ENCODE measurements around the gene KMO.
A peak's percentile ranks its signal among the peaks of the same experiment; 100 is the strongest.

The KMO gene

DNA sequence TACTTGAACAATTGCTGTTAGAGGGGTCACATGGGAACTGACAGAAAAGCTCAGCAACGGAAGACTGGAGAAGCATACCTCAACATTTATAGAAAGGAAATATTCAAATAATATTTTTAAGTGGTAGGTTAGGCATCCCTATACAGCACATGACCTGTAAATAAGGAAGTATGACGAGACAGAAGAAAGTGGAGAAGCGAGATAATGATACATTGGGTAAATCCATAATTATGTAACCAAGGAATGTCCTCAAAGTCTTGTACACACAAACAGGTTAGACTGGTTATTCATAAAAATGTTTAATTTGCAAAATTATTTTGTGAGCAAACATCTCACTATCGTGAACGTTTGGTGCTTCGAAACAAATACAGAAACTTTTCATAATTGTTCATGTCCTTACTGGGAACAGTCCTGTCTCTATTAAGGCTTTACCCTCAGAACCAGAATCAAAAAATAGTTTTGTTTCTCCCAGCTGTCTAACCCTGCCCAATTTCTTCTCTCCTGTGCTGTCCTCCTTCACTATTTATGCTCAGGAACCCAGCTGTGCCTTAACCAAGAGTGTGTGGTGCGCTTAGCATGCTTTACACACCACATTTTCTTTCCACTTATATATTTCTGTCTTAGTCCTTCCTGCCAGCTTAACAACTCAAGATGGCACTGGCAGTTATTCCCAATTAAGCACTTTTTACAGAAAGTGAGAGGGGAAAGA lies 10.2 kb downstream of the KMO start:
- no peak for DNase-seq

DNA sequence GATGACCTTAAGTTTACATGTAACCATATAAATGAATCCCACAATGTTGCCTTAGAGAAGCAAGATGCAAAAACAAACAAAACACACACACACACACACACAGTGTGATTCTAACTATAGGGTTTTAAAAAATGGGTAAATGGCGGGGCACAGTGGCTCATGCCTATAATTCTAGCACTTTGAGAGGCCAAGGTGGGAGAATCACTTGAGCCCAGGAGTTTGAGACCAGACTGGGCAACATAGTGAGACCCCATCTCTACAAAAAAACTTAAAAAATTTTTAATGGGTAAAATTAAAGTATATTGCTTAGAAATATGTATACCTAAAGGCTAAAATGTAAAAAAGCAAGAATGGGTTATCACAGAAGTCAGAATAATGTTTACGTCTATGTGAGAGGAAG lies 15.8 kb downstream of the KMO start:
- no peak for DNase-seq

DNA sequence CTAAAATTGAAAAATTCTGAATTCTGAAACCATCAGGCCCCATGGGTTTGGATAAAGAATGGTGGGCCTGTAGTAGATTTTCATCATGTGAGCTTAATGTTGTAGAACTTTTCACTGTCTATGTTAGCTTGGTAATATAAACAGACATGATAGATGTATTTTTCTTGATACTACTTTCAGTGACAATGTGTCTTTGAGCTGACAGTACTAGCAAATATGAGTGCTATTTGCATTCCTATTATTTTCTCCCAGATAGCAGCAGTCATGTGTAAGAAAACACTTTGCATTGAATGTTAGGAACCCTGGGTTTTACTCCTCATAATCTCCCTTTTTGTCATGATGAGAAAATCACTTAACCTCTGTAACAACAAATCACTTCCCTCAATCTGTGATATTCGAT lies 18.1 kb downstream of the KMO start:
- DNase-seq = no peak

DNA sequence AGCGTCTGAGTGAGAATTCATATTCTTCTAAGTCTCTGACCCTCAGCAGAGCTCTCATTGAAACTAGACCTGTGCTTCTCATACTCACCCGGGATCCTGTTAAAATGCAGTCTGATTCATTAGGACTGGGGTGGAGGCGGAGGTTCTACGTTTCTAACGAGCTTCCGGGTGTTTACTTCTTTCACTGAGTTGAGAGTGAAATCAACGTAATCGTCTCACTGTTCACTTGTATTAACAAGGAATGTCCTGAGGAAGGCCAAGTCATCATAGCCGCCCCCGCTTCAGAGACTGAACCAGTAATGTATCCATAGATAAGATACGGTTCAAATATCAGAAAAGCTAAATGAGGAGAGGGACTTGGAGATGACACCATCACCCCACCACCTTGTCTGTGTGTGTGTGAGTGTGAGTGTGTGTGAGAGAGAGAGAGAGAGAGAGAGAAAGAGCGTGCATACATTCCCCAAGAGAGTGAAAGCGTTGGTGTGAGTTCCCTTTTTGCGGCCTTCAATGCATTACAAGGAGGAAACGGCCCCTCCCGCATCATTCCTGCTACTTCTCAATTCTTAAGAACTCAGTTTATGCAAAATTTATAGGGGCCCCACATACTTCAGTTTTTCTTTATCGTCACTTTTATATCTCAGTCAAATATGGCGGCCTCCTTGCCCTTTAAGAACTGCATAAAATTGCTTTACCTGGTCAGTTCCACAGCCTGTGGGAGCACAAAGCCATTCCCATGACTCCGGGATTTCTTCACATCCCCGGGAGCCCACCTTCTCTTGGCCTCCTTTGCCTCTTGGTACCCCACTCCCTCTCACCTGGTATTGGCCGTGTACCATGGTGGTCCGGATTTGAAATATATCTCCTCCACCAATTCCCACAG lies 19.8 kb downstream of the KMO start:
- DNase-seq = no peak

DNA sequence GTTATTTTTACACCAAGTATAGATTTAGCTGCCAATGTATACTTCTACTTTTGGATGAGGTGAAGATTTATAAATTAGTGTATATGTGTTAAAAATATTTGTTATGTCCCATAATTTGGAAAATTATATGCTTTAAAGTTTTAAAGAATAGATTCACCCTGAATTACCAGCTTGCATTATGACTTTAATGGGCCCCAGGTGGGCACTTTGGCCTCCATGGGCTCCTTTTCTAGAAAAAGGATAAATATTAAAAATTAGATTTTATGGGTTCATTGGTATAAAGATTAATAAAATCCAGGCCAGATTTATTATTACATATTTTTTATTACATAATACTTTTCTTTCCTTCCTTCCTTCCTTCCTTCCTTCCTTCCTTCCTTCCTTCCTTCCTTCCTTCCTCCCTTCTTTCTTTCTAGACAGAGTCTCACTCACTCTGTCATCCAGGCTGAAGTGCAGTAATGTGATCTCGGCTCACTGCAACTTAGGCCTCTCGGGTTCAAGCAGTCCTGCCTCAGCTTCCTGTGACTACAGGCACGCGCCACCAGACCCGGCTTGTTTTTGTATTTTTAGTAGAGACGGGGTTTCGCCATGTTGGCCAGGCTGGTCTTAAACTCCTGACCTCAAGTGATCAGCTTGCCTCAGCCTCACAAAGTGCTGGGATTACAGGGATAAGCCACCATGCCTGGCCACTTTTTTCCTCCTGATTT lies 21.9 kb downstream of the KMO start:
- DNase-seq = no peak

DNA sequence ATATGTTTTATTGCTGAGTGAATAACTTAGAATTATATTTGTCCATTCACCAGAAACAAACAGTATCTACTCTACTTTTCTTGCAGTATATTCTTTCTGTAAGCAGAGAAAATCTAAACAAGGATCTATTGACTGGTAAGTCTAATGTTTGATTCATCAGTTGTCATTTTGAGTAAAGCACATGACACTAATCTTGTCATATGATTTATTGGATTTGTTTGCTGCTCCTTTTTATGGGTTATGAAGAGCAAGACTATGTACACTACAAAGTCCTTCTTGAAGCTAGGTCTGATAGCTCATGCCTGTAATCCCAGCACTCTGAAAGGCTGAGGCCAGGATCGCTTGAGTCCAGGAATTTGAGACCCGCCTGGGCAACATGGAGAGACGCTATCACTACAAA lies 23.3 kb downstream of the KMO start:
- no peak for DNase-seq

DNA sequence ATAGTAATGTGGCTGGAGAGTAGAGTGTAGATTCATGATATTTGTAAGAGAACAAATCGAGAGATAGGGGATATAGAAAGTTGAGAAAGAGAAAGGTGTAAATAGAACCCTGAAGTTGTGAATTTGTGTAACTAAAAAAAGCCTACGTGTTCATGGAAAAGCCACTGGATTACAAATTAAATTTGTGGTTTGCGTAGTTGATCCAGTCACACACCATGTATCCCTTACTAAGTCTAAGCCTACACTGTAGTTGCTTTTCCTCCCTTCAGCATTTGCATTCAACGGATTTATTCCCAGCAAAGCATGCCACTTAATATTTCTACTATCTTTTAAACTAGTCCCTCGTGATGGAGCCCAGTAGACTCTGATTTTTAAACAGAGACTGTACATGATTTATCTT lies 24.9 kb downstream of the KMO start:
- DNase-seq = no peak

DNA sequence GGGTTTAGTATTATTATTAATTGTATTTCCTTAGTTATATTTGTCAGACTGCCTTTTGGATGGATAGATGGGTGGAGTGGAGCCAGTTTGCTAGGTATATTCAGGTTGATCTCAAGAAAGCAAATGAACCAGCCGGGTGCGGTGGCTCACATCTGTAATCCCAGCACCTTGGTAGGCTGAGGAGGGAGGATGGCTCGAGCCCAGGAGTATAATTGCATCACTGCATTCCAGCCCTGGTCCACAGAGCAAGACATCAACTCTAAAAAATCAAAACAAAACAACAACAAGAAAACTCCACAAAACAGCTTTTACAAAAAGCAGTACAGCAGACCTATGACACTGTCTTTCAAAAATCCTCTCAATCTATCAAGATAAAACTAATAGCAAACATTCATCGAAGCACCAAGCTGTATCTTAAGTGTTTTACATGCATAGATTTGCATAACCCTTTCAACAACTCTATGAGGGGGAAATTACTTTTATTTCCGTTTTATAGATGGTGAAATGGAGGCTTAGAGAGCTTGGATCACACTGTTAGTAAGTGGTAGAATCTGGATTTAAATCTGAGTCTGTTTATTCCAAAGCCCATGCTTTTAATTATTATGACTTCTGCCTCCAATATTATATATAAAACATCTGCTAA lies 25.5 kb downstream of the KMO start:
- no peak for DNase-seq

DNA sequence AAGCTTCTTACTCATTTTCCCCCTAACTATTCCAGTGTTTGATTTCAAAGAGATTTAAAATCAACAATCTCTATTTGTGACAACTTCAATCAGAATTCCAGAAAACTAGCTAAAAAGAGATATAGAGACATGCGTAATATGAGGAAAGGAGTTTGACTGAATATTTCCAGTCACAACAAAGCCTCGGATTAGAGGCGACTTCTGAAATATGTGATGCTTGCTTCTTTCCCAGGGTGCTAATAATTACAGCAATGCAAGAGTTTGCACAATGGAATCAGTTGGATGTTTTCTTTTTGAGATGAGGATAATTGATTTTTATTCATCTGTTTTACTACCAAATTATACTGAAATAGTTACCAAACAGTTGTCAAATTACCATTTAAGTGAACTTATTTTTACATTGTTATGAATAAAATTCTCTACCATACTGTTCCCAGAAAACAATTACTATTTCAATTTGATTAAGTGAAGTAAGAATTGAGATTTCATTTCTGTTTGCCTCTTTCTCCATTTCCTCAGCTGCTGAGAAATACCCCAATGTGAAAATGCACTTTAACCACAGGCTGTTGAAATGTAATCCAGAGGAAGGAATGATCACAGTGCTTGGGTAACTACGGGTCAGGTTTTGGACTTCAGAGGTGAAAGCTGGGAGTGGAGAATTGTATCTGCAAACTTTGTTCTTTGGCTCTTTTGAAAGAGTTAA lies 28.1 kb downstream of the KMO start:
- DNase-seq = no peak

GRCh38 chr1:241560849-241561187 lies 28.6 kb downstream of the KMO start:
- no peak for DNase-seq

GRCh38 chr1:241569848-241570247 lies 37.7 kb downstream of the KMO start:
- no peak for DNase-seq

DNA sequence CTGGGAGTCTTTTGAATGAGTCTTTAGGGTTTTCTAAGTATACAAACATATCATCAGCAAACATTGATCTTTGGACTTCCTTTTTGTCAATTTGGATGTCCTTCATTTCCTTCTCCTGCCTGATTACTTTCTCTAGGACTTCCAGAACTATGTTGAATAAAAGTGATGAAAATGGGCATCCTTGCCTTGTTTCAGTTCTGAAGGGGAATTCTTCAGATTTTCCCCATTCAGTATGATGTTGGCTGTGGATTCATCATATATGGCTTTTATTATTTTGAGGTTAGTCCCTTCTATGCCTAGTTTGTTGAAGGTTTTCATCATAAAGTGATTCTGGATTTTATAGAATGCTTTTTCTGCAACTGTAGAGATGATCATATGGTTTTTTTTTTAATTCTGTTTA lies 42.0 kb downstream of the KMO start:
- DNase-seq = no peak

DNA sequence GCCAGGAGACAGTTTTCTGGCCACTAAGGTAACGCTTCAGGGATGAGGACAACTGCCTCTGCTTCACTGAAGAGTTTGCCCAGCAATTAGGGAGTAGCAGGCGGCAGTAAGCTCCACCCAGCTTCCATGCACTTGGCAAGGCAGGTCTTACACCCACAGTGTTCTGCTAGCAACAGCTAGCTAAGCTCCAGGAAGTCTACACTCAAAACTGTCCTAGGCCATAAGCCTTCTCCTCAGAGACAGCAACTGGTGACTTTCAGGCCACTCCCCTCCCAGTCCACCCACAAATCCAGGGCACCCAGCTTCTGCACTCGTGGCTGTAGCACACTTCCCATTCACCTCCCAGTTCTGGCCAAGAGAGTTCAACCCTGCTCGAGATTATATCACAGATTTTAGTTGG lies 47.3 kb downstream of the KMO start:
- peak; percentile 11 for DNase-seq

DNA sequence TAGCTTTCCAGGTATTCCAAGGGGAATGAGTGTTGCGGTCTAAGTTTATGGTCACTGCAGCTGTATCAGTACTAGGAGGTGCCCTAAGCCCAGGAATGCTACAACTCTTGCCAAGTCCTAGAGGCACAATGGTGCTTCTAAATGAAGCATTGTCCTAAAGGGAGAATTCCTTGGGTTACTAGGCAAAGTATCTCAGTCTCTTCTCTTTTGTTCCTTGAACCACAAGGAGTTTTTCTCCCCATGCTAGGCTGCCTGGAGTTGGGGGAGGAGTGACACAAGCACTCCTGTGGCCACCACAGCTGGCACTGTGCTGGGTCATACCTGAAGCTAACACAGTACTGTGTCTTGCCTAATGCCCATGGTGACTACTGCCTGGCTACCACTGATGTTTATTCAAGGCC lies 50.7 kb downstream of the KMO start:
- no peak for DNase-seq

GRCh38 chr1:241586905-241587512 lies 54.8 kb downstream of the KMO start:
- no peak for DNase-seq

DNA sequence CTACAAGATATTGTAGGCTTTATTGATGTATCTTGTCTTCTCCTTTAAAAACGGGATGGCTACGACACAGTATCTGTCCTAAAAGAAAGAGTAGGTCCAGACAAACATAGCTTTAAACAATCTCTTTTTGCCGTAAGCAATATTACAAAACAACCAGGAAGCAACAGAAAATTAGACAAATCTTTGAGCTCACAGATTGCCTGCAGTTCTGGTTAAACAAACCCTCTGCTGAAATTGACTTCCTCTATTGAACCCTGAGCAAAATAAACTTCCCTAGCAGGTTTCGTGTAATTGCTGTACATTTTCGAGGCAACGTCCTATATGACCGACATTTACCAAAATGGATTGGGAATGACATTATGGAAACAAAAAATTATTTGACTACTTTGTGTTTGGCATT lies 57.3 kb downstream of the KMO start:
- DNase-seq = no peak

DNA sequence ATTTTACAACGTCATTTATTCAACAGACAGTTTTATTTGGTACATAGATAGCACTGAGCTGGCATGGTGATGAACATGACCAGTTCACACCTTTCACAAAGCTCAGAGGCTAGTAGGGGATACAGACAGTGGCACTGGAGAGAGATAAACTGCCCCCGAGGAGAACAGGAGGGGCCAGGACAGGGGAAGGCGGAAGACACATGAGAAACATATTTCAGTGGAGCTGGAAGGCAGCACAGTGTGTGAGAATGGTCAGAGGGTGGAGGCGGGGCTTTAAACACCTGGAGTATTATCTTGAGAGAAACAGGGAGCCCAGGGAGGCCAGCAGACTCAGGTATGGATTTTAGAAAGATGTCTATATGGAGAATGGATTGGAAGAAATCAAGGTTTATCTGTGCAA lies 58.5 kb downstream of the KMO start:
- DNase-seq = no peak

GRCh38 chr1:241591317-241591716 lies 59.1 kb downstream of the KMO start:
- no peak for DNase-seq

DNA sequence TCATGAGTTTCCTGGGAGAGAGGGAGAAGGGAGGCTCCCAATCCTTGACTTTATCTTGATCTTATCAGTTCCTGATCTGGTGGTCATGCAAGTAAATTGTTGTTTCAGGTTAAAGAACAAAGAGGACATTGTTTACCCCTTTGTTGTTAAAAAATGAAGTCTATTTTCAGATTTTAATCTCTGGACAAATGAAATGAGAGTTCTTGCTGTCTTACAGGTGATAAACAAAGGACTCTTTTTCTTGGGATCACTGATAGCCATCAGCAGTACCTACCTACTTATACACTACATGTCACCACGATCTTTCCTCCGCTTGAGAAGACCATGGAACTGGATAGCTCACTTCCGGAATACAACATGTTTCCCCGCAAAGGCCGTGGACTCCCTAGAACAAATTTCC lies 59.6 kb downstream of the KMO start:
- no peak for DNase-seq

DNA sequence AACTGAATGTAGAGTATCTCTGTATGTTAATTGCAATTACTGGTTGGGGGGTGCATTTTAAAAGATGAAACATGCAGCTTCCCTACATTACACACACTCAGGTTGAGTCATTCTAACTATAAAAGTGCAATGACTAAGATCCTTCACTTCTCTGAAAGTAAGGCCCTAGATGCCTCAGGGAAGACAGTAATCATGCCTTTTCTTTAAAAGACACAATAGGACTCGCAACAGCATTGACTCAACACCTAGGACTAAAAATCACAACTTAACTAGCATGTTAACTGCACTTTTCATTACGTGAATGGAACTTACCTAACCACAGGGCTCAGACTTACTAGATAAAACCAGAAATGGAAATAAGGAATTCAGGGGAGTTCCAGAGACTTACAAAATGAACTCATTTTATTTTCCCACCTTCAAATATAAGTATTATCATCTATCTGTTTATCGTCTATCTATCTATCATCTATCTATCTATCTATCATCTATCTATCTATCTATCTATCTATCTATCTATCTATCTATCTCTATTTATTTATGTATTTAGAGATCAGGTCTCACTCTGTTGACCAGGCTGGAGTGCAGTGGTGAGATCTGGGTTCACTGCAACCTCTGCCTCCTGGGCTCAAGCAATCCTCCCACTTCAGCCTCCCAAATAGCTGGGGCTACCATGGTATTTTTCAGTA lies 60.2 kb downstream of the KMO start:
- DNase-seq = no peak

GRCh38 chr1:241593186-241593585 lies 61.0 kb downstream of the KMO start:
- no peak for DNase-seq

GRCh38 chr1:241596633-241597032 lies 64.5 kb downstream of the KMO start:
- DNase-seq = no peak

Data from DMS79 treated with DMSO at 0.1 percent for 48 hours (cell line).